Measurements from ENCODE around the gene NEMP1.
"Not testable (repeated sequence)": the region's sequence is repeated elsewhere in the genome, so short reads cannot be mapped to it uniquely, and the experiment has no call there.

Gene NEMP1

DNA sequence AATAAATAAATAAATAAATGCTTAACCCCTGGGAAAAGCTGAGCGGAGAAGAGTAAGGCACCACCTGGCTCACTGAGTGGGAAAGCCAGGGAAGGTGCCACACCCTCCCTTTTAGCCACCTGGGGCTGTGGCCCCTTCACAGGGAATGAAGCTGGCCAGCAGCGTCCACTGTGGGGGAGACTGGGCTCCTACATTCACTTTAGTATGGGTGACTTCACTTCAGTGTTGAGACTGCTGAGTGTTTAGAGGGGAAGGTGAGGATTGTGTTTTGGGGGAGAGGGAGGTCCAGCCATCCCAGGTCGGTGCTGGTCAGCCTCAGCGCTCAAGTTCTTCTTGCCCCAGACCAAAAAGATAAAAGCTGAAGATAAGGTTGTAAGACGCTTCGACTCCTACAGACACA is 11.9 kb upstream of the NEMP1 start:
- no peak for DNase-seq

DNA sequence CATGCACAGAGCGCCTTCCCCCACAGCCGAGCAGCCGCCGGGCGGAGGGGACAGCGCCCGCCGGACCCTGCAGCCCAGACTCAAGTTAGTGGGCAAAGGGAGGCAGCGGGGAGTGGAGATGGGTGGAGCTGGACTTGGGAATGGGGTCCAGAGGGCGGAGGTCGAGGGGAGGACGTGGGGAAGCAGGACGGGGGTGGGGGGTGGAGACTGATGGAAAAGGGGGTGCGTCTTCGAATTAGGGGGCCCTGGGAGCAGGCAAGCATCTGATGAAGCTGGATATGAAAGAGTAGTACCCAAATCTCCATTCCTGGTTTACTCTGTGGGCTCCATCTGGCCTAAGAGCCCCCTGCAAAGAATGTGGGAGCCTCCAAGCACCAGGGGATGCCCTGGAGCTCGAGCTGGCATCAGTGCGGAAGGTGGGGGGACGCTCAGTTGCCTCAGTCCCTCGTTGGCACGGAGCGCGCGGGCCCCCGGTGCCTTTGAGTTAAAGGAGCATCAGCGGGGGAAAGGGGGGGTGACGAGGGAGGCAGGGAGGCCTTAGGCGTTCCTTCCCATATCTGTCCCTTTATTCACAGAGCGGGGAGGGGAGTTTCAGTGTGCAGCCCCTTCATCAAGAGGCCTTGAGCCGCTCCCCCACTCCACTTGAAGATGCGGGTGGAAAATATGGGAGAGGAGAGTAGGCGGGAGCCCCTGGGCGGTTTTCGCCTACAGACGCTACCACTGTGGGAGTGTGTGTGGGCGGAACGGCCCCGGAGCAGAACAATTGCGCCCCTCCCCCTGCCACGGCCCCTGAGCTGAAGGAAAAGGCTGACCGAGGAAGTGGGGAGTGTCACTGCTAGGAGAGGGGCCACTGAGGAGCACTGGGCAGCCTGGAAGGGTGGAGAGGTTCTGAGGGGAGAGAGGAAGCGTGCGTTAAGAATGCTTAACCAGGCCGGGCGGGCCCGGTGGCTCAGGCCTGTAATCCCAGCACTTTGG is 11.0 kb upstream of the NEMP1 start:
- DNase-seq = peak; percentile 58

DNA sequence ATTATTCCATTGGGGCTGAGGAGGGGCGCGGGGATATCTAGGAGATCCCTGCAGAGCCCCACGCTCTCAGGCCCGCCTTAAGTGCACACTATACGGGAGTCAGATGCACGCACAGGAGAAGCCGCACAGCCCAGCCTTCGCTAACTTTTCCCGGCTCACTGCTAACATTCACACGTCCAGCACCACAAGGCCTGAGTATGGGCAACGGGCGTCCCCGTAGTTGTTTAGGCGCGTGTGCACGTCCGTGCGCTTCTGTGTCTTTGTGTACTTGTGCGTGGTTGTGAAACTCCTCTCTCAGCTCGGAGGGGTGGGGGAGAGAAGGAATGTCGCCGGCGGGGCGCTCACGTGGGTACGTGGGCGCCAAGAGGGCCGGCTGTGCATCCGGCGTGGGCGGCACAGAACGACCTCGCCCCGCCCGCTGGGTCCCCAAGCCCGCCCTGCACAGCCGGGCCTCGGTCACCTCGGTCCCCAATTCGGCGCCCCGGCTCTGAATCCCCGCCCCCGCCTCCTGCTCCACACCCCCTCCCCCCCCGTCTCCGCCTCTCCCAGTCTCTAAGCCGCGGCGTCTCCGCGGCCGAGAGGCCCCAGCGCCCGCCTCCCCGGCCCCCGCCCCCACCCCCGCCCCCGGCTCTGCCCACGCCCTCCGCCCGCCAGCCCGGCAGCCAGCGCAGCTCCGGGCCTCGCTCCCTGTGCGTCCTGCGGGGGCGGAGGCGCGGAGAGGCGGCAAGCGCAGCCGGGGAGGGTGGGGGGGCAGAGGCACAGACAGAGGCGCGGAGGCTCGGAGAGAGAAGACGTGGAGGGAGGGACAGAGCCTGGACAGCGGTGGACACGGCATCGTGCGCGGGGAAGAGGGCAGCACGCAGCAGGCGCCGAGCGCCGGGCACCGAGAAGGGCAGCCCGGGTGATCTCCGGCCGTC is 10.0 kb upstream of the NEMP1 start, which contains the start of gene NAB2:
Gene NAB2 (plus strand): TSS at position 761 of the 917 bp plus-strand sequence. CDS start 158 bp downstream, outside the sequence.
- peak; percentile 96 for DNase-seq

DNA sequence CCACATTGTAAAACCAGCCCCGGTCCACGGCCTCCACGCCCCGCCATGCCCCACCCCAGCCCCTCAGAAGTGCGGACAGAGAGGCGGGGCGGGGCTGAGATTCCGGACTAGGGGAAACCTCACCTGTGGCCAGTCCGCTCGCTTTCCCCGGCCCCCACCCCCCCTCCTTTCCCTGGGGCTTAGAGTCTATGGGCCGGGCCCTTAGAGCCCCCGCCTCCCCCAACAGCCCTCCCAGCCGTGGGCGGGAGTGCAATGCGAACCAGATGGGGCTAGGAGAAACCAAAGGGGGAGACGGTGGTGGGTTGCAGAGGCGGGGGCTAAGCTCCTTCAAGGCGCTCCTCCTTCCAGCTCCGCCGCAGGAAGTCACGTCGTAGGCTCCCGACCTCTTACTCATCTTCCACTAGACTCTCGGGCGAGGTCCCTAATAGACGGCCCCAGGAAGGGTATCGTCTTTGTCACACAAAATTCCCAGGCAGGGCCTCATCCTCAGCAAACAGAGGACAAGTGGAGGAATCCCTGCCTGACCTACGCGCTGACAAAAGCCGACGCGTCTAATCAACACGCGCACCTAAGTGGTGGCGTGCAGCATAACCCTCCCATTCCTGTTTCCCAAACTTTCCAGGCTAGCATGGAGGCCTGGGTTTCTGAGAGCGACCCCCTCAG is 9.2 kb upstream of the NEMP1 start:
- peak; percentile 86 for DNase-seq

DNA sequence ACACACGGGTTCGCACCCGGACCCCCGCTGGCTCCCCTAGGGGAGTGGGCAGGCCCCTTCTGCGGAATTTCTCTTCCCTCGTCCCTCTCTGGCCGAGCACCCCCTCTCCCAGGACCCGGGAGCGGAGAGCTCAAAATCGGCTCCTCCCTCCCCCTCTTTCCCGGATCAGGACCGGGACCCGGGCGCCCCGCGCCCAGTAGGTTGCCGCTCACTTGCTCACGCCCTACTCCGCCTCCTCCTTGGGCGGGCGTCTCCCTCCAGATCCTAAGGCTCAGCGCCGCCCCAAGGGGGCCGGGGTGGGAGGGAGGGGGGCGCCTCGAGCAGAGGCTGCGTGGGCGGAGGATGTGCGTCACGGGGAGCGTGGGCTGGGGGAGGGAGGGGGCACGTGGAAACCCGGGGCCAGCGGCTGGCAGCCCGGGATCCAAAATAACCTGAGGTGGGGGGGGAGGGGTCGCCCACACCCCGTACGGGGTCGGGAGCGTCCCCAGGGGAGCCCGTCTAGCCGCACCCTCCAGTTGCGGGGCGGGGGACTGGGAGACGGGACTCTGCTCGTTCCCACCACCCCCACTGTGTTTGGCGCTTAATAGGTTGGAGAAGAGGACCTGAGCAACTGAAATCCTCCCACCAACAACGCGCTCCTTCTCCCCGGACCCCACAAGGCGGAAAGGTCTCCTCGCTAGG is 8.6 kb upstream of the NEMP1 start:
- peak; percentile 90 for DNase-seq

DNA sequence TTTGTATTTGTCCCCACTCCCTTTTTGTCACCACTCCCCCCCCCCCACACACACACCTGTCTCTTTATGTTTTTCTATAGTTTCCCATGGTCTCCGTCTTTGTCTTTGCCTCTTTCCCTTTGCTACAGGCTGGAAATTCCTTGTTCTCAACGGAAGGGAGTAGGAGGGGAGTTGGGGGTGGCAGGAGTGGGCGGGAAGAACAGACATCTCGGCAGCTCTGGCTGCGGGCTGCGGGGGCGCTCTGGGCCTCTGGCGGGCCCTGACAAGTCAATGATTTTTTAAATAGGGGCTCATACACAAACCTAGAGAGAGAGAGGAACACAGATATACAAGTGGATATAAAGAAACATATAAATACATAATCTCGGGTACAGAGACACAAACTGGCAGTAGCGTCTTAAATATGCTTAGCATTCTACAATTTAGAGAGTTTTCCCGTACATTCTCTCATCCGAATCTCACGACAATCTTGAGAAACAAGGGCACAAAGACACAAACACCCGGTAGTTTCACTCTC is 8.0 kb upstream of the NEMP1 start:
- peak; percentile 54 for DNase-seq

DNA sequence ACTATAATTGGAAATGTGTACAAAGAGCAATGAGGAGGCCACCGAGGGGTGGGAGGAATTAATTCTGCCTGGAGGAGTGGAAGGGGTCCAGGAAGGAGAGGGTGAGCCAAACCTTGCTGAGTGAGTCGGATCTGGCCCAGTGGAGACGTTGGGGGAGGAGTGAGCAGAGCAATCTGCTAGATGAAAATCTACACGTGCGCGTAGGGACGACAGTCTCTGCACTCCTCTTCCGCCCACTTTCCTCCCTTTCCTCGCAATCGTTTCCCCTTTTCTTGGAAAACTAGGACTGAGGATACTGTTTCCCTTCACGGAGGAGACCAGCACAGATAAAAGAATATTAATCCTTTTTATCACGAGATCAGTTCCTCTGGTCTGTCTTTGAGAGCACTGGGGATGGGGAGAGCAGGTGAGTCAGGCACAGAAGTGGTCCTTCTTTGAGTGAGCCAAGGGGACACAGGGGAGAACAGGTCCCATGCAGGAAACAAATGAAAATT is 7.5 kb upstream of the NEMP1 start:
- peak; percentile 59 for DNase-seq

DNA sequence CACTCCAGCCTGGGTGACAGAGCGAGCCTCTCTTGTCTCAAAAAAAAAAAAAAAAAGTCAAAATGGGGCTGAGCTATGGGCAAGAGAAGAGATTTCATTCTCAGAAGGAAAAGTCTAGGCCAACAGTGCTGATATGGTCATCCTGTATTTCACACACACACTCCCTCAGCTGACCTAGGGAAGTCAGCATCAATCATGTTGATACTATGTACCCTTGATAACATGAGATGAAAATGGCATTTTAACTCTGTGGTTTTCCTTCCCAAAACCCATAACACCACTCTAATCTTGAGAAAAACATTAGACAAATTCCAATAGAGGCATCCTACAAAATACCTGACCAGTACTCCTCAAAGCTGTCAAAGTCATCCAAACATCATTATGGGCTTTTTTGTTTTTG is 2.3 kb upstream of the NEMP1 start:
- DNase-seq = no peak

DNA sequence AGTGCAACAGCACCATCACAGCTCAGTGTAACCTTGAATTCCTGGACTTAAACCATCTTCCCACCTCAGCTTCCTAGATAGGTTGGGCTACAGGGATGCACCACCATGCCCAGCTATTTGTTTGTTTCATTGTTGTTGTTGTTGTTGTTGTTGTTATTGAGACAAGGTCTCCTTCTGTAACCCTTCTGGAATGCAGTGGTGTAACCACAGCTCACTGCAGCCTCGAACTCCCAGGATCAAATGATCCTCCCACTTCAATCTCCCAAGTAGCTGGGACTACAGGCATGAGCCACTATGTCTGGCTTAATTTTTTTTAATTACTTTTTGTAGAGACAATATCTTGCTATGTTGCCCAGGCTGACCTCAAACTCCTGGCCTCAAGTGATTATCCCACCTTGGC is 1.2 kb upstream of the NEMP1 start:
- DNase-seq = no peak

DNA sequence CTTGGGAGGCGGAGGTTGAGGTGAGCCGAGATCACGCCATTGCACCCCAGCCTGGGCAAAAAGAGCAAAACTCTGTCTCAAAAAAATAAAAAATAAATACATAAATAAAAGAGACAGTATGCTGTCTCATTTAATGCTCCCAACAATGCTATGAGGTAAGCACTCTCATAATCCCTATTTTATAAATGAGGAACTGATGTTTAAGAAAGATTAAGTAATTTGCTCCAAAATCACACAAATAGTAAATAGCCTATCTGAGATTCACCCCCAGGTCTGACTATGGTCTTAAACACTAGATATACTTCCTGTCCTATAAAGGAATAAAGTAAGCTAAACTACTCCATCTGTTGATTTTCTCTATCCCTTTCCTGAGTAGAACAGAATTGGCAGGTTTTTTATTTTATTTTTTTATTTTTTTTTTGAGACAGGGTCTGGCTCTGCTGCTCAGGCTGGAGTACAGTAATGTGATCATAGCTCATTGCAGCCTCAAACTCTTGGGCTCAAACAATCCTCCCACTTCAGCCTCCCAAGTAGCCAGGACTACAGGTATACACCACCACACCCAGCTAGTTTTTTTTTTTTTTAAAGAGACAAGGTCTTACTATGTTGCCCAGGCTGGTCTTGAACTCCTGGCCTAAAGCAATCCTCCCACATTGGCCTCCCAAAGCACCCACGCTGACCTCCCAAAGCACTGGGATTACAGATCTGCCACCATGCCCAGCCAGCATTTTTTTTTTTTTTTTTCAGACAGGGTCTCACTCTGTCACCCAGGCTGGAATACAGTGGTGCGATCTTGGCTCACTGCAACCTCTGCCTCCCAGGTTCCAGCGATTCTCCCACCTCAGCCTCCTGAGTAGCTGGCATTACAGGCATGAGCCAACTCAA is 4.8 kb downstream of the NEMP1 start:
- not testable (repeated sequence) for DNase-seq

DNA sequence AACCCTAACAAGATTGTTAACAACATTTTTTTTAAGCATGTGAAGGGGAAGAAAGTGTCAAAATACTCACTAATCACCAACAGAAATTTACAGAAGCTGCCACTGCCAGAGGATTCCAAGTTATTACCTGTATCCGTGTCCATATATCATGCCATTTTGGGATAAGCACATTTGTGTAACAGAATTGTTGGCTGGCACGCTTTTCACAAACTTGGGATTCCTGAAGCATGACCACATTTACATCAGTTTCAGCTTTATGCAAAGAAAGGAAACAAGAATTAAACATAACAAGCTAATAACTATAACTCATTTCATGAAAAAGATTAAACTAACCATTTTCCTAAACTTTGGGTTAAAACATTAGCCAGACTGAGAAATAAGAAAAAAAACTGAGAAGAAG is 5.9 kb downstream of the NEMP1 start:
- DNase-seq = no peak

DNA sequence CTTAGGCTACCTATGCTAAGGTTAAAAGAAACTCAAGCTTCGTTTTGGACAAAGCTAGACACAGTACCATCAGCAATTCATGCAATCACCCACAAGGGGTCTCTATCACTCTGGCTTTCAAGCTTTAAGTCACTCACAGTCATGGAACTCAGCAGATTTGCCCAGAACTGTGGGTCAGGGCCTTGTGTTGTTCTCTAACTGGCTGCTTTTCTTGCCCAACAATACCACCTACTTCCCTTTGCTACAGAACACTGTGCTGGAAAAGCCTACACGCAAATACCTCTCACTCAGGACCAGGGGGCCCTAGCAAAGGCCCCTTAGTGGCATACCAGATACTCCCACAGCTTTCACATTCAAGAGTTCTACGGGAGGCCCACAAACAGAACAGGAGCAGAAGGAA is 9.1 kb downstream of the NEMP1 start:
- DNase-seq = peak; percentile 77

DNA sequence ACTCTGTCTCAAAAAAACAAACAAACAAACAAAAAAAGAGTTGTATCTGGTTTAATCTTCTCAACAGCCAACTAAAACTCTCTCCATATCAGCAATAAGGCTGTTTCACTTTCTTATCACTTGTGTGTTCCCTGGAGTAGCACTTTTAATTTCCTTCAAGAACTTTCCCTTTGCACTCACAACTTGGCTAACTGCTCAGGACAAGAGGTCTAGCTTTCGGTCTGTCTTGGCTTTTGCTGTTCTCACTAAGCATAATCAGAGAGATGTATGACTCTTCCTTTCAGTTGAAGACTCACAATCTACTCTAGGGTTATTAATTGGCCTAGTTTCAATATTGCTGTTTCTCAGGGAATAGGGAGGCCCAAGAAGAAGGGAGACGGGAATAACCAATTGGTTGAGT is 12.3 kb downstream of the NEMP1 start:
- peak; percentile 29 for DNase-seq

DNA sequence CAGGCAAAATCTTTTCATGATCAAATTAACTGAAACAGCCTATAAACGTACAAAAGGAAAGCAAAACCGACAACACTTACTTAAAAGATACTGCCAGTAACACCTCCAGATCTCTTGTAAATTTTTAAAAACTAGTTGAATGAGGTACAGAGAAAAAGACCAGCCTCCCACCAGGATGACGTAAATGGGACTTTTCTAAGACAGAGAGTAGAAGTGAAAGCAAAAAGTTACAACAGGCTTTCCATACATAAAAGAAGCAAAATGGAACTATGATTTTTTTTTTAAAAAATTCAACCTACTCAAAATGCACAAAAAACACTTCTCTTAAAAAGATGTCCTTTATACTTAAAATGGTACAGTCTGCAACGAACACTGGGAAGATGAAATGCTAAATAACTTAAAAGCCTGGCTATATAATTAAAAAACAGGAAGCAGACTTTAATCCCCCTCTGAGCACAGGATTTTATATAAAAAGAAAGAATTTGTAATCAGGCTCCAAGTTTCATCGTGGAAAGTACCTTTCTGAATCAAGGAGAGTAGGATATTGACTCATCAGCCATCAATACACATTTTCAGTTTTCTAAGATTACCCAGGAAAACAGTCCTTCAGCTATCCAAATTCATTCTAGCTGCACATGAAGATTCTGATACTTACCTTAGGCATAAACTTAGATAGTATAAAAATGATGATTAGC is 14.5 kb downstream of the NEMP1 start:
- DNase-seq = peak; percentile 72

DNA sequence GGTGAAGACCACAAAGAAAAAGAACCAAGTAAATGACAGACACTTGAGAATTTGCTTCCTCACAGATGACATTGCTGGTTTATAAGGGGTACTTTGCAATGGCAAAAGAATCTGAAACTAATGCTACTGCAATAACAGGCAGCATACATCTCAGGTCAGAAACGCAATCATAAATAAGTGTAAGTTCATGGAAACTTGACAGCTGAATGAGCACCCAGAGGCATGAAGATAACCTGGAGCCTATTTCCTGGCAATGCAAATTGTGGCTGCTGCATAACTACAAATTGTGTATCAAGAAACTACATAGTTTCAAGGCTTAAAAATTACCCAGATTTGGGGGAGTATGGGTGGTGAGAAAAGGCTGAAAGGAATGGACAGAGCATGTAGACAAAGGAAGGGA is 20.1 kb downstream of the NEMP1 start:
- no peak for DNase-seq

DNA sequence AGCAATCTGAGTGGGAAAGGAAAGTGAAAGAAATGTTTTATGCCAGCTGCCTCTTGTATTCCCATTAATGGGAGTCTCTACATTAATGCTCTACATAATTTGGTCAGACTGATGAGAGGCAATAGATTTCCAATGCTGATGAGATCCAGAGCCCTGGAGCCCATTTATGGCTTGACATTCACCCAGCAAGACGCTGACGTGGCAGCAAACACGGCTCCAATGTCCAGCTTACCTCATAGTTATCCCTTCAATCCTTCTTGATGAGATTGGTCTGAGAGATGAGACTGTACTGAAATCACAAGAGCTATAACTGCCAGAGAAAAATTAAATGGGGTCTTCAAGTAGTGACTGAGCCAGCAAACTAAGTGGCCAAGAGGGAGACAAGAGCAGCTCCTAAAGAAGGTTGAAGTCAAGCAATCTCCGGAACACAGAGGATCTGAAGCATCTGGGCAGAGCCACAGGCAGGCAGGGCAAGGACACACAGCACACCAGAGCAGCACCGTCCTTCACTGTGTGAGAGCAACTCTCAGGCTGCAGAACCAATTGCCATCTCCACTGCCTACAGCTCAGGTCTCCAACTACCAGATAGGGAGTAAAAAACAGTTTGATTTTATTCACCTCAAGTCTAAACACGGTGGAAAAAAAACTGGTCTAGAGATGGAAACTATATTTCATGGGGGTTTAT is 21.4 kb downstream of the NEMP1 start:
- DNase-seq = no peak

DNA sequence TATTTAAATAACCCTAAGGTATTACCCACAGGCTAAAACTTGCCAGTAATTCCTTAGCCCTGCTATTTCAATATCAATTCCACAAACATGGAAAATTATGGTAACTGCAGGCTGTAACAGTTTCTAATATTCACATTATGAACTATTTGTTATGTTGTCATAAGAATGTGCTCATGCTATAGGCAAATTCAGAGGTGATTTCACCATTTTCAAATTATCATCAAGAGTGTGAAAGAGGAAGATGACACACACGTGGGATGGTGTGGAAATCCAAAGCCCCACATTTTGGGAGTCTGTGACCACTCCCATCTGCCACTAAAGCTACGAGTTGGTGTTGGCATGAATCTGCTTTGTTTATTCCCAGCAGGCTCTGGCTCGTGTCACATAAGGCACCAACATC is 22.8 kb downstream of the NEMP1 start:
- DNase-seq = no peak

DNA sequence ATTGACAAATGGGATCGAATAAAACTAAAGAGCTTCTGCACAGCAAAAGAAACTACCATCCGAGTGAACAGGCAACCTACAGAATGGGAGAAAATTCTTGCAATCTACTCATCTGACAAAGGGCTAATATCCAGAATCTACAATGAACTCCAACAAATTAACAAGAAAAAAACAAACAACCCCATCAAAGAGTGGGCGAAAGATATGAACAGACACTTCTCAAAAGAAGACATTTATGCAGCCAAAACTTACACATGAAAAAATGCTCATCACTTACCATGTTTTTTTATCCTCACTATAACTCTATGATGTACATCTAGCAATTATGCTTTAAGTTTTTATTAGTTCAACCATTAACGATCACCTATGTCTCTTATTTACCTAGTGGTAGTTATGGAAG is 24.7 kb downstream of the NEMP1 start:
- not testable (repeated sequence) for DNase-seq

DNA sequence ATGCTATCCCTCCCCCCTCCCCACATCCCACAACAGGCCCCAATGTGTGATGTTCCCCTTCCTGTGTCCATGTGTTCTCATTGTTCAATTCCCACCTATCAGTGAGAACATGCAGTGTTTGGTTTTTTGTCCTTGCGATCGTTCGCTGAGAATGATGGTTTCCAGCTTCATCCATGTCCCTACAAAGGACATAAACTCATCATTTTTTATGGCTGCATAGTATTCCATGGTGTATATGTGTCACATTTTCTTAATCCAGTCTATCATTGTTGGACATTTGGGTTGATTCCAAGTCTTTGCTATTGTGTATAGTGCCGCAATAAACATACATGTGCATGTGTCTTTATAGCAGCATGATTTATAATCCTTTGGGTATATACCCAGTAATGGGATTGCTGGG is 25.4 kb downstream of the NEMP1 start:
- not testable (repeated sequence) for DNase-seq

DNA sequence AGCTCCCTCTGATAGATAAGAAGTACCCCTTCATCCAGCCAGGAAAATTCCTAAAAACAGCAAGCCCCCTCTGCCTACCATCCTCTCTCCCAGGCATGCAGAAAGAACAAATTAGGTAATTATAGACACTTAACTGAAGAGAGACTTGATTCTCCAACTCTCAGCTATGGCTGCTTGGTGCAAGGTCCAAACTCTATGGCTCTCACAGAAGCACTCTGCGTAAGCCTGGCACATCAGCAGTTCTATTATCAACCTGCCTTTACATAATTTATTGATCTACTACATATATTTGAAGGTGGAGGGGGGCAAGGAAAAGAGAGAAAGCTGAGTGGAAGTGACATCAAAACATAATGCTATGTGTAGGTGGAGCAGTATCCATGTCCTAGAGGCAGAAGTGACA is 27.6 kb downstream of the NEMP1 start:
- no peak for DNase-seq
